Osteocyte (in vitro differentiated cells): Measurements from ENCODE around the gene RYR3. TPM values are rescaled to one million over a fixed set of nuclear protein-coding genes. Genes with fewer than 3 reads are reported as not detected.

Experiments used
- DNase-seq: peaks from one replicate; pipeline ENCODE4 v3.0.0; 2021; ENCODE audit warnings: mixed read lengths; ENCODE audit not compliant: unreplicated experiment; ENCODE audit errors: extremely low spot score
- H3K27ac Mint-ChIP-seq: one replicate; pipeline ENCODE4 v1.8.0; 2021; ENCODE audit warnings: mild to moderate bottlenecking, mixed read lengths; ENCODE audit not compliant: unreplicated experiment
- H3K27me3 Mint-ChIP-seq: one replicate; pipeline ENCODE4 v1.8.0; 2021; ENCODE audit warnings: mixed read lengths; ENCODE audit not compliant: unreplicated experiment
- H3K36me3 Mint-ChIP-seq: one replicate; pipeline ENCODE4 v1.8.0; 2021; ENCODE audit warnings: mixed read lengths; ENCODE audit not compliant: unreplicated experiment
- H3K4me1 Mint-ChIP-seq: one replicate; pipeline ENCODE4 v1.8.0; 2021; ENCODE audit warnings: mixed read lengths; ENCODE audit not compliant: unreplicated experiment
- H3K4me3 Mint-ChIP-seq: one replicate; pipeline ENCODE4 v1.8.0; 2021; ENCODE audit warnings: mild to moderate bottlenecking, moderate library complexity, mixed read lengths; ENCODE audit not compliant: unreplicated experiment
- H3K9me3 Mint-ChIP-seq: one replicate; pipeline ENCODE4 v1.8.0; 2021; ENCODE audit warnings: mixed read lengths; ENCODE audit not compliant: unreplicated experiment
- CTCF ChIP-seq: fragments of 200-600 bp; sonication (generic); IDR thresholded peaks from 2 replicates; pipeline ENCODE4 v1.5.0; 2021; ENCODE audit warnings: antibody characterized with exemption, mild to moderate bottlenecking, moderate library complexity
- total RNA-seq: library from RNA; stranded (reverse); gene quantifications from 2 replicates; pipeline ENCODE4 v1.2.1, GENCODE V29; 2021

RYR3 gene
- total RNA-seq, 1 donor from 2014 or later, result not detected

- H3K4me1 Mint-ChIP-seq, result no peaks in the 10 kb centered on the region
- H3K27me3 Mint-ChIP-seq, result peaks cover 23% of the 10 kb centered on the region
- TF ChIP-seq CTCF, result no peak
- DNase-seq, result no peak
- no peak overlapping the region for H3K4me3 Mint-ChIP-seq
- H3K9me3 Mint-ChIP-seq, result no peaks in the 10 kb centered on the region
- H3K27ac Mint-ChIP-seq, result no peak overlapping the region
- H3K36me3 Mint-ChIP-seq, result no peaks in the 10 kb centered on the region
These were observed 132.9 kb downstream of the RYR3 start for GRCh38 chr15:33443708-33444107.

GRCh38 chr15:33445984-33446383 lies 135.2 kb downstream of the RYR3 start:
- Mint-ChIP-seq H3K27me3 (peaks cover 24% of the 10 kb centered on the region), H3K4me1 (no peaks in the 10 kb centered on the region), H3K36me3 (no peaks in the 10 kb centered on the region), H3K27ac (no peak overlapping the region), H3K9me3 (no peaks in the 10 kb centered on the region), H3K4me3 (no peak overlapping the region)
- no peak for DNase-seq
- TF ChIP-seq CTCF, result no peak

GRCh38 chr15:33448151-33448550 lies 137.4 kb downstream of the RYR3 start:
- Mint-ChIP-seq H3K27me3 (peaks cover 16% of the 10 kb centered on the region), H3K4me1 (no peaks in the 10 kb centered on the region), H3K4me3 (no peak overlapping the region), H3K27ac (no peak overlapping the region), H3K36me3 (no peaks in the 10 kb centered on the region), H3K9me3 (no peaks in the 10 kb centered on the region)
- DNase-seq, result no peak
- no peak for TF ChIP-seq CTCF

- Mint-ChIP-seq H3K36me3 (no peaks in the 10 kb centered on the region), H3K4me3 (no peak overlapping the region), H3K4me1 (no peaks in the 10 kb centered on the region), H3K9me3 (no peaks in the 10 kb centered on the region), H3K27me3 (peaks cover 14% of the 10 kb centered on the region), H3K27ac (no peak overlapping the region)
- TF ChIP-seq CTCF, result no peak
- no peak for DNase-seq
These were observed 138.3 kb downstream of the RYR3 start for GRCh38 chr15:33448961-33449606.

GRCh38 chr15:33449810-33450209 lies 139.0 kb downstream of the RYR3 start:
- peaks cover 14% of the 10 kb centered on the region for H3K27me3 Mint-ChIP-seq

More at GRCh38 chr15:33449810-33450209, 139.0 kb downstream of the RYR3 start:
- H3K4me1 Mint-ChIP-seq, result no peaks in the 10 kb centered on the region
- no peaks in the 10 kb centered on the region for H3K36me3 Mint-ChIP-seq
- no peak overlapping the region for H3K4me3 Mint-ChIP-seq
- TF ChIP-seq CTCF, result no peak
- no peak for DNase-seq
- H3K27ac Mint-ChIP-seq, result no peak overlapping the region
- H3K9me3 Mint-ChIP-seq, result no peaks in the 10 kb centered on the region
